Raji (cell line): Measurements from ENCODE around the gene SKIDA1.

Source experiments
- POLR2A ChIP-seq: IDR thresholded peaks from 2 replicates; pipeline ENCODE4 v1.6.1; 2011; ENCODE audit warnings: low read depth, low read length, control low read depth; ENCODE audit not compliant: insufficient read depth

SKIDA1 gene

GRCh38 chr10:21525367-21526187, at the start of gene SKIDA1:
Gene SKIDA1 (minus strand): TSS chr10:21525682. CDS start chr10:21517822, 7,860 bp downstream.
- TF ChIP-seq POLR2A: peak; percentile 54; the same call in 1 of the 2 replicates

- no peak for TF ChIP-seq POLR2A
Observed at GRCh38 chr10:21572578-21572977, 47.1 kb upstream of the SKIDA1 start.

- TF ChIP-seq POLR2A: no peak
Observed at GRCh38 chr10:21570761-21571521, 45.5 kb upstream of the SKIDA1 start.

GRCh38 chr10:21556527-21556926, 31.0 kb upstream of the SKIDA1 start:
- no peak for TF ChIP-seq POLR2A

- TF ChIP-seq POLR2A: no peak
Observed at GRCh38 chr10:21552638-21553037, 27.2 kb upstream of the SKIDA1 start.

GRCh38 chr10:21547246-21547645, 21.8 kb upstream of the SKIDA1 start:
- no peak for TF ChIP-seq POLR2A

GRCh38 chr10:21536874-21537273, 11.4 kb upstream of the SKIDA1 start:
- TF ChIP-seq POLR2A: no peak

- no peak for TF ChIP-seq POLR2A
Observed at GRCh38 chr10:21535494-21535965, 10.0 kb upstream of the SKIDA1 start.

GRCh38 chr10:21534604-21535493, 9.4 kb upstream of the SKIDA1 start:
- no peak for TF ChIP-seq POLR2A

GRCh38 chr10:21534280-21534586, 8.8 kb upstream of the SKIDA1 start:
- no peak for TF ChIP-seq POLR2A

GRCh38 chr10:21533467-21534279, 8.2 kb upstream of the SKIDA1 start, which contains the start of gene MLLT10:
Gene MLLT10 (plus strand): TSS chr10:21534232. CDS start chr10:21534645, 413 bp downstream.
- TF ChIP-seq POLR2A: peak; percentile 87

- no peak for TF ChIP-seq POLR2A
Observed at GRCh38 chr10:21532694-21533466, 7.4 kb upstream of the SKIDA1 start.

GRCh38 chr10:21531164-21531563, 5.7 kb upstream of the SKIDA1 start:
- TF ChIP-seq POLR2A: no peak

GRCh38 chr10:21530641-21531040, 5.2 kb upstream of the SKIDA1 start:
- no peak for TF ChIP-seq POLR2A

GRCh38 chr10:21530168-21530567, 4.7 kb upstream of the SKIDA1 start:
- TF ChIP-seq POLR2A: no peak
